Esophagus squamous epithelium (tissue), 5 donors: ENCODE measurements around the gene STX8. TPM values are rescaled to one million over a fixed set of nuclear protein-coding genes. Genes with fewer than 3 reads are reported as not detected.
"Not testable (repeated sequence)": the region's sequence is repeated elsewhere in the genome, so short reads cannot be mapped to it uniquely, and the experiment has no call there.

ENCODE experiments used
- DNase-seq: peaks from one replicate; lab custom pipeline; 2025; lab: John Stamatoyannopoulos, UW
- H3K27ac ChIP-seq, 4 donors: fragments of 200-600 bp; sonication (generic); one replicate each; pipeline ENCODE4 v1.5.1; 2016 to 2019; ENCODE audit warnings: mild to moderate bottlenecking in 1 of 4
- H3K27me3 ChIP-seq, 4 donors: fragments of 200-600 bp; sonication (generic); 1 replicate in 3 of 4; 2 replicates in 1 of 4; pipeline versions ENCODE4 v1.5.1 to v1.6.0; 2017 to 2021; ENCODE audit warnings: antibody characterized with exemption in 1 of 4
- H3K36me3 ChIP-seq, 3 donors: fragments of 200-600 bp; sonication (generic); one replicate each; pipeline ENCODE4 v1.5.1; 2016 to 2019
- H3K4me1 ChIP-seq, 3 donors: fragments of 200-600 bp; sonication (generic); one replicate each; pipeline ENCODE4 v1.5.1; 2017 to 2019
- H3K4me3 ChIP-seq, 4 donors: fragments of 200-600 bp; sonication (generic); 1 replicate in 3 of 4; 2 replicates in 1 of 4; pipeline ENCODE4 v1.5.1; 2016 to 2019; ENCODE audit warnings: mild to moderate bottlenecking in 2 of 4, moderate library complexity in 1 of 4
- H3K9me3 ChIP-seq, 3 donors: fragments of 200-600 bp; sonication (generic); one replicate each; pipeline ENCODE4 v1.5.1; 2016 to 2019
- POLR2A ChIP-seq, 4 donors: fragments of 450-650 bp; IDR thresholded peaks; one replicate each; pipeline ENCODE4 v1.6.1; 2017; ENCODE audit warnings: antibody characterized with exemption in 4 of 4, mild to moderate bottlenecking in 4 of 4, moderate library complexity in 3 of 4
- WGBS, 2 donors: methylation state at CpG; one replicate each; pipeline ENCODE4 v1.1.5; 2018; 5-methylcytosine and 5-hydroxymethylcytosine counted together
- intact Hi-C: fragments of 100-400 bp; cut with DNase I; formaldehyde crosslinking; loops from one replicate; pipeline ENCODE4 v1.15.0; 2022
- total RNA-seq, 4 donors: library from RNA; depleted of rRNA; stranded (reverse); fragments of >200 nt; gene quantifications; one replicate each; pipeline ENCODE4 v1.1.0, GENCODE V29; 2016
- TF ChIP-seq, protein P1 (sequence below), 6 experiments: fragments of 450-650 bp in 4 of 6; fragments of 200-600 bp in 2 of 6; sonication (generic) in 2 of 6; IDR thresholded peaks; one replicate each; pipeline ENCODE4 v1.5.1; 2016 to 2019; ENCODE audit warnings: antibody characterized with exemption in 6 of 6, mild to moderate bottlenecking in 4 of 6, moderate library complexity in 4 of 6
- donor health status: DM: yes; HTN: yes; CAD: no.

Gene STX8
- total RNA-seq, 4 donors from 2014 or later, result 31.8 to 66.4 (median 46.5) TPM

GRCh38 chr17:9380361-9380760 is 195.3 kb downstream of the STX8 start:
- H3K36me3 ChIP-seq, result peaks cover 0 to 15% (median 5%) of the 10 kb centered on the region in 3 donors
- TF ChIP-seq POLR2A (IDR thresholded peaks at IDR 0.05), result no peak
- TF ChIP-seq, protein P1, sequence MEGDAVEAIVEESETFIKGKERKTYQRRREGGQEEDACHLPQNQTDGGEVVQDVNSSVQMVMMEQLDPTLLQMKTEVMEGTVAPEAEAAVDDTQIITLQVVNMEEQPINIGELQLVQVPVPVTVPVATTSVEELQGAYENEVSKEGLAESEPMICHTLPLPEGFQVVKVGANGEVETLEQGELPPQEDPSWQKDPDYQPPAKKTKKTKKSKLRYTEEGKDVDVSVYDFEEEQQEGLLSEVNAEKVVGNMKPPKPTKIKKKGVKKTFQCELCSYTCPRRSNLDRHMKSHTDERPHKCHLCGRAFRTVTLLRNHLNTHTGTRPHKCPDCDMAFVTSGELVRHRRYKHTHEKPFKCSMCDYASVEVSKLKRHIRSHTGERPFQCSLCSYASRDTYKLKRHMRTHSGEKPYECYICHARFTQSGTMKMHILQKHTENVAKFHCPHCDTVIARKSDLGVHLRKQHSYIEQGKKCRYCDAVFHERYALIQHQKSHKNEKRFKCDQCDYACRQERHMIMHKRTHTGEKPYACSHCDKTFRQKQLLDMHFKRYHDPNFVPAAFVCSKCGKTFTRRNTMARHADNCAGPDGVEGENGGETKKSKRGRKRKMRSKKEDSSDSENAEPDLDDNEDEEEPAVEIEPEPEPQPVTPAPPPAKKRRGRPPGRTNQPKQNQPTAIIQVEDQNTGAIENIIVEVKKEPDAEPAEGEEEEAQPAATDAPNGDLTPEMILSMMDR (IDR thresholded peaks at IDR 0.05), result no peak
- 92 to 96% methylated on average over 4 of the region's 4 CpGs for WGBS, 2 donors

DNA sequence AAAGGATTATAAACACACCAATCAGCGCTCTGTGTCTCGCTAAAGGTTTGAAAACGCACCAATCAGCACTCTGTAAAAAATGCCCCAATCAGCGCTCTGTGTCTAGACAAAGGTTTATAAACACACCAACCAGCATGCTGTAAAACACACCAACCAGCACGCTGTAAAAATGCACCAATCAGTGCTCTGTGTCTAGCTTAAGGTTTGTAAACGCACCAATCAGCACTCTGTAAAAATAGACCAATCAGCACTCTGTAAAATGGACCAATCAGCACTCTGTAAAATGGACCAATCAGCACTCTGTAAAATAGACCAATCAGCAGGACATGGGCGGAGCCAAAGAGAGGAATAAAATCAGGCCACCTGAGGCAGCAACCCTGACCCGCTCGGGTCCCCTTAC is 199.4 kb downstream of the STX8 start:
- intact Hi-C loops, DNase-seq, H3K4me3 ChIP-seq, H3K4me1 ChIP-seq, H3K27ac ChIP-seq, H3K27me3 ChIP-seq, H3K9me3 ChIP-seq: not testable (repeated sequence)
- 97 to 98% methylated on average over 8 of the region's 9 CpGs for WGBS, 2 donors
- H3K36me3 ChIP-seq, result peaks cover 0 to 15% (median 5%) of the 10 kb centered on the region in 3 donors

More at GRCh38 chr17:9380361-9380760, 195.3 kb downstream of the STX8 start:
- intact Hi-C loops, result no loop called here
- no peaks in the 10 kb centered on the region for H3K9me3 ChIP-seq
- no peaks in the 10 kb centered on the region for H3K27me3 ChIP-seq
- H3K27ac ChIP-seq, result no peak overlapping the region
- no peak overlapping the region for H3K4me3 ChIP-seq
- H3K4me1 ChIP-seq, result no peaks in the 10 kb centered on the region
- no peak for DNase-seq

GRCh38 chr17:9371019-9371418 is 204.6 kb downstream of the STX8 start:
- no peak for DNase-seq
- H3K27me3 ChIP-seq, result no peaks in the 10 kb centered on the region
- H3K36me3 ChIP-seq, result peaks cover 0 to 4% (median 1%) of the 10 kb centered on the region in 3 donors
- H3K4me3 ChIP-seq, result no peak overlapping the region
- WGBS, 2 donors, result 2 to 18% methylated on average over 4 of the region's 4 CpGs
- intact Hi-C loops, result no loop called here
- H3K9me3 ChIP-seq, result no peaks in the 10 kb centered on the region
- peaks cover 0 to 12% (median 4%) of the 10 kb centered on the region in 3 donors for H3K4me1 ChIP-seq
- TF ChIP-seq, protein P1 (IDR thresholded peaks at IDR 0.05), result no peak
- no peak for TF ChIP-seq POLR2A (IDR thresholded peaks at IDR 0.05)
- H3K27ac ChIP-seq, result peak overlapping the region in 1 of 4 donors; percentile 21

DNA sequence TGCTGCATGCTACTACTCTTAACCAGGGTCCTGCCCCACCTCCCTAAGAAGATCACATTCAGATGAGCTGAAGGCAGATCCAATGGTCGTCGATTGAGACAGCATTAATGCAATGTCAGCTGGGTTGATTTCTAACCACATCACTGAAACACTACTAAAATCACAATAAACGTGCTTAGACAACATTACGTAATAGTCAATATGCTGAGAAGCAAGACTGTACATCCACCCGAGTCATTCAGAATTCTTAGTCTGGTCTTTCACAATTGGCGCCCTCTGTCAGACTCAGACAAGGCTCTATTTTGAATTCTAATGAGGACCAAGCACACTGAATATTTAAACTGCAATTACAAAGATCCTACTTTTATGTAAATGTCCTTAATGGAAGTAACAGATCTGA is 205.2 kb downstream of the STX8 start:
- peaks cover 0 to 12% (median 4%) of the 10 kb centered on the region in 3 donors for H3K4me1 ChIP-seq
- H3K4me3 ChIP-seq, result no peak overlapping the region
- TF ChIP-seq, protein P1 (IDR thresholded peaks at IDR 0.05), result no peak
- no peak for TF ChIP-seq POLR2A (IDR thresholded peaks at IDR 0.05)
- 31 to 48% methylated on average over 6 of the region's 6 CpGs for WGBS, 2 donors
- intact Hi-C loops, result no loop called here
- H3K36me3 ChIP-seq, result no peaks in the 10 kb centered on the region
- peak overlapping the region in 1 of 4 donors; percentile 21 for H3K27ac ChIP-seq
- no peak for DNase-seq
- H3K9me3 ChIP-seq, result no peaks in the 10 kb centered on the region
- H3K27me3 ChIP-seq, result no peaks in the 10 kb centered on the region

DNA sequence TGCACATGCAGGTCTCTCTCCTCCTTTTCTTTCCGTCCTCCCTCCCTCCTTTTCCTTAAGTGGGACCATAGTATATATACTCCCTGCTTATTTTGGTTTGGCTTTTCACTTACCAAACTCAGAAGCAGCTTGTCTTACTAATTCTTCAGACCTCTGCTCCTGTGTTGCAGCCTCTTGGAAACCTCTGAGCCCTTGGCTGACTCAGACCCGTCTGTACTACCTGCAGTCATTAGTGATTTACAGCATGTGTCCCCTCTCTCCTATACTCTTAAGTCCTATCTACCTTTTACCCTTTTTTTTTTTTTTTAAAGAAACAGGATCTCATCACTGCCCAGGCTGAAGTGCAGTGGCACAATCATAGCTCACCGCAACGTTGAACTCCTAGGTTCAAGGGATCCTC is 207.0 kb downstream of the STX8 start:
- H3K4me3 ChIP-seq, result no peak overlapping the region
- peaks cover 0 to 12% (median 4%) of the 10 kb centered on the region in 3 donors for H3K4me1 ChIP-seq
- DNase-seq, result no peak
- TF ChIP-seq, protein P1 (IDR thresholded peaks at IDR 0.05), result no peak
- no peak for TF ChIP-seq POLR2A (IDR thresholded peaks at IDR 0.05)
- intact Hi-C loops, result no loop called here
- no peaks in the 10 kb centered on the region for H3K36me3 ChIP-seq
- H3K9me3 ChIP-seq, result no peaks in the 10 kb centered on the region
- H3K27ac ChIP-seq, result no peak overlapping the region
- 85 to 89% methylated on average over 3 to 4 of the region's 4 CpGs for whole genome bisulfite sequencing, 2 donors
- H3K27me3 ChIP-seq, result no peaks in the 10 kb centered on the region

GRCh38 chr17:9367156-9367555 is 208.5 kb downstream of the STX8 start:
- intact Hi-C loops, result no loop called here

More at GRCh38 chr17:9367156-9367555, 208.5 kb downstream of the STX8 start:
- H3K4me3 ChIP-seq, result no peak overlapping the region
- no peak overlapping the region for H3K27ac ChIP-seq
- no peaks in the 10 kb centered on the region for H3K9me3 ChIP-seq
- DNase-seq, result no peak
- WGBS, 2 donors, result 71 to 78% methylated on average over 2 of the region's 2 CpGs
- TF ChIP-seq, protein P1 (IDR thresholded peaks at IDR 0.05), result no peak
- no peak for TF ChIP-seq POLR2A (IDR thresholded peaks at IDR 0.05)
- no peaks in the 10 kb centered on the region for H3K36me3 ChIP-seq
- H3K27me3 ChIP-seq, result no peaks in the 10 kb centered on the region
- peaks cover 0 to 12% (median 4%) of the 10 kb centered on the region in 3 donors for H3K4me1 ChIP-seq
